ENCODE results near the gene PLAC8L1. TPM values are rescaled to one million over a fixed set of nuclear protein-coding genes. Genes with fewer than 3 reads are reported as not detected.

PLAC8L1 gene
- total RNA-seq, 1 experiment from 2014 or later: 0.52 TPM

- no peaks in the 10 kb centered on the region; a peak in 1 of 7 replicates for H3K36me3 Mint-ChIP-seq (ENCODE audit: insufficient read depth in 1 of 3, low read depth in 3 of 3)
- Histone ChIP-seq H2BK12ac (ENCODE audit: insufficient read length, low read depth, low read length) (no peak overlapping the region), H2BK5ac (ENCODE audit: insufficient read length, low read length) (no peak overlapping the region), H3T11ph (ENCODE audit: low read length) (no peak overlapping the region), H3K27me3 (ENCODE audit: insufficient read depth, low read length) (no peaks in the 10 kb centered on the region), H2AK5ac (ENCODE audit: insufficient read length, low read length) (no peak overlapping the region), H4K20me1 (ENCODE audit: control insufficient read depth, insufficient read depth, insufficient read length) (no peaks in the 10 kb centered on the region), H3K23me2 (ENCODE audit: insufficient read length, low read depth, low read length, poor library complexity, severe bottlenecking) (no peaks in the 10 kb centered on the region), H3K14ac (ENCODE audit: insufficient read depth, low read length) (no peak overlapping the region), H3K9ac (ENCODE audit: extremely low read depth, insufficient read length, low read length) (no peak overlapping the region), H2BK15ac (ENCODE audit: low read depth, low read length) (no peak overlapping the region), H3K27ac (ENCODE audit: insufficient read length, low read depth, low read length) (no peak overlapping the region), H3K56ac (ENCODE audit: insufficient read length, low read depth, low read length) (no peak overlapping the region), H2BK20ac (ENCODE audit: low read depth, low read length, poor library complexity, severe bottlenecking) (no peak overlapping the region), H3K79me2 (ENCODE audit: insufficient read depth, low read length) (no peaks in the 10 kb centered on the region), H3K9me3 (ENCODE audit: control insufficient read depth, low read depth, low read length) (no peaks in the 10 kb centered on the region), H3K79me1 (ENCODE audit: insufficient read depth, low read depth, low read length, poor library complexity, severe bottlenecking) (no peaks in the 10 kb centered on the region), H4K5ac (ENCODE audit: insufficient read length, low read depth, low read length) (no peak overlapping the region), H3K23ac (ENCODE audit: insufficient read length, low read depth, low read length) (no peak overlapping the region), H3K4me2 (ENCODE audit: insufficient read depth, insufficient read length, low read length) (no peak overlapping the region), H4K91ac (ENCODE audit: insufficient read length, low read depth, low read length) (no peak overlapping the region), H3K4me1 (ENCODE audit: insufficient read depth, low read length) (no peaks in the 10 kb centered on the region), H2BK120ac (ENCODE audit: low read depth, low read length, poor library complexity, severe bottlenecking) (no peak overlapping the region), H4K8ac (replicated peaks; ENCODE audit: insufficient read length, low read depth, low read length) (no peak overlapping the region), H3K18ac (ENCODE audit: insufficient read length, low read depth, low read length) (no peak overlapping the region), H2AFZ (ENCODE audit: low read length) (no peak overlapping the region), H3K4ac (ENCODE audit: low read depth, low read length) (no peak overlapping the region)
- H3K4me3 Mint-ChIP-seq: no peak overlapping the region
- no peaks in the 10 kb centered on the region for H3K4me1 Mint-ChIP-seq
- H3K27me3 Mint-ChIP-seq (ENCODE audit: low read depth): no peaks in the 10 kb centered on the region
- H3K9me3 Mint-ChIP-seq: no peaks in the 10 kb centered on the region
- WGBS (ENCODE audit: extremely low coverage, insufficient read length, low lambda C conversion rate): no CpG with 5 or more reads among the region's 3 CpGs
- TF ChIP-seq CTCF (conservative IDR thresholded peaks at IDR 0.05): no peak
- no peak overlapping the region for H3K27ac Mint-ChIP-seq
- no peak for DNase-seq
Measured at GRCh38 chr5:146088098-146088497, 17.3 kb downstream of the PLAC8L1 start.
